ENCODE measurements around the gene ISG20L2. TPM values are rescaled to one million over a fixed set of nuclear protein-coding genes. Genes with fewer than 3 reads are reported as not detected.
A peak's percentile ranks its signal among the peaks of the same experiment; 100 is the strongest.

ISG20L2 gene
- total RNA-seq, 4 donors from 2014 or later: 22.3 to 32.8 (median 28.4) TPM

DNA sequence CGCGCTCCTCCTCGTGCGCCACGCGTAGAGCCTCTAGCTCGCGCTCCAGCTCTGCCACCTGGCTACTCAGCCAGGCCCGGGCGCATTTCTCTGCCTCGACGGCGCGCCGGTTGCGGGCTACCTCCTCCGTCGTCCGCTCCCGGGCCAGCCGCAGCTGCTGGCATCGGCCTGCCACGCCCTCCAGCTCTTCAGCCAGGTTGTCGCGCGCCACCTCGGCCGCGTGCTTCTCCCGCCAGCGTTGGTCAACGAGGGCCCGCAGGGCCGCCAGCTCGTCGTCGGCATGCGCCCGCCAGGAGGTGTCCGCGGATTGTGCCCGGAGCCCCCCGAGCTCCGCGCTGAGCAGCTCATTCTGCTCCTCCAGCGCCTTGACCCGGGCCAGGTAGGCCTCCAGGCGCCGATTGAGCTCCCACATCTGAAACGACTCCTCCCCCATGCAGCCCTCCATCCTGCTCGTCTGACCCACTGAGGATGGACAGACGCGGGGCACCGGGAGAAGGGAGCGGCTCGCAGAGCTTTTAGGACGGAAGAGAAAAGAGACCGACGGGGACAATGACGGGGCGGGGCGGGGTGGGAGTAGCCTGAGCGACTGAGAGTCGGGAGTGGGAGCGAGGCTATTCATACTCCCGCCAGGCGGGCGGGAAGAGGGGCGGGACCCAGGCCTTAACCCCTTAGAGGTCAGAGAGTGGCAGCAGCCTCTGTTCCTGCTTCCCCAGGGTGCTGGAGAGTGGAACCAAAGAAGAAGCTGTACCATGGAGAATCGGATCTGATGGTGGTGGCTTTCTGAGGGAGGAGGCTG lies 51.5 kb downstream of the ISG20L2 start, which contains the start of gene NES:
TSS of gene NES (minus strand) at position 588 of the 796 bp plus-strand sequence. CDS start at position 445, 143 bp downstream.
- intact Hi-C loops (cut with DNase I): no loop called here
- H3K36me3 ChIP-seq: peaks cover 0 to 7% (median 0%) of the 10 kb centered on the region in 3 donors
- DNase-seq: no peak
- TF ChIP-seq, protein P1, sequence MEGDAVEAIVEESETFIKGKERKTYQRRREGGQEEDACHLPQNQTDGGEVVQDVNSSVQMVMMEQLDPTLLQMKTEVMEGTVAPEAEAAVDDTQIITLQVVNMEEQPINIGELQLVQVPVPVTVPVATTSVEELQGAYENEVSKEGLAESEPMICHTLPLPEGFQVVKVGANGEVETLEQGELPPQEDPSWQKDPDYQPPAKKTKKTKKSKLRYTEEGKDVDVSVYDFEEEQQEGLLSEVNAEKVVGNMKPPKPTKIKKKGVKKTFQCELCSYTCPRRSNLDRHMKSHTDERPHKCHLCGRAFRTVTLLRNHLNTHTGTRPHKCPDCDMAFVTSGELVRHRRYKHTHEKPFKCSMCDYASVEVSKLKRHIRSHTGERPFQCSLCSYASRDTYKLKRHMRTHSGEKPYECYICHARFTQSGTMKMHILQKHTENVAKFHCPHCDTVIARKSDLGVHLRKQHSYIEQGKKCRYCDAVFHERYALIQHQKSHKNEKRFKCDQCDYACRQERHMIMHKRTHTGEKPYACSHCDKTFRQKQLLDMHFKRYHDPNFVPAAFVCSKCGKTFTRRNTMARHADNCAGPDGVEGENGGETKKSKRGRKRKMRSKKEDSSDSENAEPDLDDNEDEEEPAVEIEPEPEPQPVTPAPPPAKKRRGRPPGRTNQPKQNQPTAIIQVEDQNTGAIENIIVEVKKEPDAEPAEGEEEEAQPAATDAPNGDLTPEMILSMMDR (IDR thresholded peaks at IDR 0.05): no peak
- TF ChIP-seq POLR2A (IDR thresholded peaks at IDR 0.05): no peak
- no peaks in the 10 kb centered on the region for H3K9me3 ChIP-seq
- WGBS, 2 donors: 0 to 10% methylated on average over 2 to 10 of the region's 70 CpGs
- peak within 1 kb of the TSS; percentile 25 to 76 (median 65) for H3K27ac ChIP-seq
- H3K4me1 ChIP-seq: peaks cover 13 to 45% (median 21%) of the 10 kb centered on the region in 3 donors
- H3K27me3 ChIP-seq: peaks cover 0 to 97% (median 0%) of the 10 kb centered on the region in 4 donors
- peak within 1 kb of the TSS; percentile 13 to 62 (median 43) for H3K4me3 ChIP-seq

DNA sequence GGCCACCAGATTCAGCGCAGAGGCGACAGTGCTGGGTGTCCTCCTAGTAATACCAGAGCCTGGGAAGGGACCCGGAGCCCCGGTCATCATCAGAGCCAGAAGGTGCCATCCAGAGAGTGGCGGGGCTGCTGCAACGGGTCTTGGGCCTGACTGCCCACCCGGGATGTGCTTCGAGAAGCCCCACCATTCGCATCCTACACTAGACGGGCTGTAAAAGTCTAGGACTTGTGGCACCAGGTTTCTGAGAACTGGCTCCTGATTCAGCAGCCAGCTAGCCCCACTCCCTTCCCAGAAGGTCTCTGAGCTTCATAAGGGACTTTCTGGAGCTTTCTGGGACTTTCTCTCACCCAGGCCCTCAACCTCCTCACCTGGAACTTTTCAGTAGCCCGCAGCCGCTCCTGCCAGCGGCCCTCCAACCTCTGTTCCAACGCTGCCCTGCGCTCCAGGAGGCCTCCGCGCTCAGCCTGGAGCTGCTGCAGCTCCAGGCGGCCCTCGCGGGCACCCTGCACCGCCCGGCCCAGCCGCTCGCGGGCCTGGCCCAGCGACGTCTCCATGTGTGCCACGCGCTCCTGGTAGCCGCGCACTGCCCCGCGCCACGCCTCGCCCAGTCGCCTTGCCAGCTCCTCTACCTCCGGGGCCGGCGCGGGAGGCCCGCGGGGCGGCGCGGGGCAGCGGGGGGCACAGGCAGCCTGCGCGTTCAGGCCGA lies 52.3 kb downstream of the ISG20L2 start:
- H3K4me3 ChIP-seq: peak overlapping the region; percentile 13 to 62 (median 43)
- H3K27me3 ChIP-seq: peaks cover 0 to 93% (median 0%) of the 10 kb centered on the region in 4 donors
- H3K9me3 ChIP-seq: no peaks in the 10 kb centered on the region
- no peak for DNase-seq
- peak overlapping the region; percentile 25 to 76 (median 65) for H3K27ac ChIP-seq
- 15 to 45% methylated on average over 10 to 14 of the region's 49 CpGs for WGBS, 2 donors
- TF ChIP-seq, protein P1 (IDR thresholded peaks at IDR 0.05): no peak
- TF ChIP-seq POLR2A (IDR thresholded peaks at IDR 0.05): no peak
- peaks cover 13 to 45% (median 21%) of the 10 kb centered on the region in 3 donors for H3K4me1 ChIP-seq
- intact Hi-C loops (cut with DNase I): no loop called here
- H3K36me3 ChIP-seq: peaks cover 0 to 7% (median 0%) of the 10 kb centered on the region in 3 donors

DNA sequence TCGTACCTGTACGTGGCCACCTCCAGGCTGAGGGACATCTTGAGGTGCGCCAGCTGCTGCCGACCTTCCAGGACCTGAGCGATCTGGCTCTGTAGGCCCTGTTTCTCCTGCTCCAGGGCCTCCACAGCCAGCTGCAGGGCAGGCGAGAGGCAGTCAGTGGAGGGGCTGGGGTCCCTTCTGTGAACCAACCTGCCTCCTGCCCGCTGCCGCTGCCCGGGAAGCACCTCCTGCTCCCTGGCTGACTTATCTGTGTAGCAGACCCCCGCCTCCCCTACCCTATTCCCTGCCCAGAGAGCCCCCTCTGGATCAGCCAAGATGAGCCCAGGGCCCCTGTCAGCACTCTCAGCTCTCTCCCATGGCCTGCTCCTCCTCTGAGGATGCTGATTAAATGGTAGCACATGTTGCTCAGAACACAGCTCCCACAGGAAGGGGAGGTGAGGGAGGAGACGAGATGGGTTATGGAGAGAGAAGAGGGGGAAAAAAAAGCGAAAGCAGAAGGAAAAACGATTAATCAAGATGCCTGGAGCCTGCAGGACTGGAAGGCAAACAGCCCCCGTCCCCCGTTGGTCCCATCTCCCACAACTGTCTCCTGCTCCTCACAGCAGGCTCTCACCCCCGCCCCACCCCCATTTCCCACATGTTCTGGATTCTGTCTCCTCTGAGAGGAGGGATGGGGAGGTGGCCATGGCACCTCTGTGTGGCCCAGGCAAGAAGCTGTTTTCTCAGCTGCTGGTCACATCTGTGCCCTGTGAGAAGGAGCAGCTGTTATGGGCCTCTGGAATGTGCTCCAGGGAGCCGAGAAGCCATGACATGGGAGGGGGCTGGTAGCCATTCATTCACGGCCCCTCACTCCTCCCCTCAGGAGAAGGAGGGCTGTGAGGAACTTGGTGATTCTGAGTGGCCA lies 53.1 kb downstream of the ISG20L2 start:
- TF ChIP-seq, protein P1 (IDR thresholded peaks at IDR 0.05): no peak
- no peak for TF ChIP-seq POLR2A (IDR thresholded peaks at IDR 0.05)
- H3K4me1 ChIP-seq: peaks cover 13 to 45% (median 21%) of the 10 kb centered on the region in 3 donors
- no peaks in the 10 kb centered on the region for H3K9me3 ChIP-seq
- peak overlapping the region; percentile 25 to 76 (median 55) for H3K27ac ChIP-seq
- DNase-seq: no peak
- peaks cover 0 to 90% (median 0%) of the 10 kb centered on the region in 4 donors for H3K27me3 ChIP-seq
- H3K4me3 ChIP-seq: peak overlapping the region in 3 of 4 donors; percentile 42 to 62 (median 44)
- intact Hi-C loops (cut with DNase I): no loop called here
- peaks cover 0 to 7% (median 0%) of the 10 kb centered on the region in 3 donors for H3K36me3 ChIP-seq
- WGBS, 2 donors: 59 to 69% methylated on average over 9 to 12 of the region's 18 CpGs

DNA sequence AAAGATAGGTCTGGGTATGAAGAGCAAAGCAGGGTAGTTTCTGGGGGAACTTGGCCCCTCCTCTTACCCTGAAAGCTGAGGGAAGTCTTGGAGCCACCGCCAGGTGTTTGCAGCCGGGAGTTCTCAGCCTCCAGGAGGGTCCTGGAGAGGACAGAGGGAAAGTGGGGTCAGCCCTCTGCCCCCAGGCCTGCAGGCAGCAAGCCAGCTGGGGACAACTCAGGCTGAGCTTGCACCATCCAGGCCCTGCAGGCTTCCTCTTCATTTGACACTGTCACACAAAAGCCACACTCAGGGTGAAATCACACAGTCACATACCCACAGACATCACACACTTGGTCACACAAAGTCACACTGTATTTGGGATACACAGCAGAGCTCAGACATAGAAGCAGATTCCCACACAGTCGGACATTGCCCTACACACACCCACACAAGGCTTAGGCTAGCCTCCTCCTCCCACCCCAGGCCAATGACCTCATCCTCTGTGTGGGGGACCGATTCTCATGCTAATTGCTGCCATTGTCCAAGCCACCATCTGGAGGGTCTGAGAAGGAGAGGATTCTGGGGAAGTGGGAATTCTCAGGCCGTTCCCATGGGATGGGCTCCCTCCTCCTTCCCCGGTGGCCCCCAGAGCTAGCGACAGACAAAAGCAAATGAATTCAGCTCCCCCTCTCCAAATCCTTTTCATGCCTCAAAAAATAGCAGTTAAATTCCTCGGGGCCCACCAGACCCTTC lies 55.0 kb downstream of the ISG20L2 start:
- Histone ChIP-seq H3K9me3 (no peaks in the 10 kb centered on the region), H3K27ac (peak overlapping the region in 2 of 4 donors; percentile 21 to 43), H3K36me3 (peaks cover 0 to 7% (median 0%) of the 10 kb centered on the region in 3 donors), H3K4me3 (no peak overlapping the region), H3K27me3 (peaks cover 0 to 74% (median 0%) of the 10 kb centered on the region in 4 donors), H3K4me1 (peaks cover 13 to 63% (median 21%) of the 10 kb centered on the region in 3 donors)
- intact Hi-C loops (cut with DNase I): no loop called here
- DNase-seq: no peak
- no peak for TF ChIP-seq POLR2A (IDR thresholded peaks at IDR 0.05)
- TF ChIP-seq, protein P1 (IDR thresholded peaks at IDR 0.05): no peak
- 42 to 49% methylated on average over 5 to 6 of the region's 8 CpGs for WGBS, 2 donors

Other genes with a start within 250 kb of the ISG20L2 start
- 10 to 100 TPM in 3 of 4 donors, 1 to 10 TPM in 1; 9.1 to 30.1 (median 12.1) TPM for gene MEF2D, start 228.0 kb downstream of the ISG20L2 start, total RNA-seq
- 10 to 100 TPM in 1 of 4 donors, 1 to 10 TPM in 3; 7.1 to 12.8 (median 8.6) TPM for gene IQGAP3, start 156.2 kb downstream of the ISG20L2 start, total RNA-seq
- not detected for gene TTC24, start 149.0 kb downstream of the ISG20L2 start, total RNA-seq
- 10 to 100 TPM; 36.5 to 64.4 (median 52.8) TPM for gene NAXE, start 137.0 kb downstream of the ISG20L2 start, total RNA-seq
- 10 to 100 TPM; 14.0 to 41.8 (median 25.0) TPM for gene GPATCH4, start 127.3 kb downstream of the ISG20L2 start, total RNA-seq
- gene HAPLN2, start 109.4 kb downstream of the ISG20L2 start, total RNA-seq: under 1 TPM in 1 of 4 donors, not detected in 3; 0.18 TPM
- not detected for gene BCAN, start 86.6 kb downstream of the ISG20L2 start, total RNA-seq
- 1 to 10 TPM; 3.5 to 8.0 (median 5.4) TPM for gene NES, start 51.4 kb downstream of the ISG20L2 start, total RNA-seq
- 100 to 1,000 TPM; 149 to 916 (median 441) TPM for gene CRABP2, start 23.2 kb downstream of the ISG20L2 start, total RNA-seq
- gene METTL25B, start 297 bp downstream of the ISG20L2 start, total RNA-seq: 10 to 100 TPM in 3 of 4 donors, 1 to 10 TPM in 1; 9.7 to 44.9 (median 17.6) TPM
- 10 to 100 TPM; 39.5 to 45.8 (median 42.3) TPM for gene MRPL24, start 12.3 kb upstream of the ISG20L2 start, total RNA-seq
- gene HDGF, start 22.9 kb upstream of the ISG20L2 start, total RNA-seq: 100 to 1,000 TPM; 180 to 278 (median 236) TPM
- 10 to 100 TPM; 35.6 to 42.6 (median 38.3) TPM for gene PRCC, start 38.8 kb upstream of the ISG20L2 start, total RNA-seq
- 1 to 10 TPM in 2 of 4 donors, under 1 TPM in 1, not detected in 1; 0.32 to 2.0 (median 1.7) TPM for gene SH2D2A, start 88.1 kb upstream of the ISG20L2 start, total RNA-seq
- not detected for gene INSRR, start 130.4 kb upstream of the ISG20L2 start, total RNA-seq
- under 1 TPM in 2 of 4 donors, not detected in 2; 0.09 to 0.57 TPM for gene NTRK1, start 132.1 kb upstream of the ISG20L2 start, total RNA-seq
- 1 to 10 TPM; 1.1 to 4.6 (median 2.7) TPM for gene PEAR1, start 165.0 kb upstream of the ISG20L2 start, total RNA-seq
- not detected for gene LRRC71, start 191.9 kb upstream of the ISG20L2 start, total RNA-seq

Measured in esophagus squamous epithelium (tissue), 5 donors.